Choroid plexus epithelial cell (primary cell): ENCODE measurements around the gene SNAPC2.
A peak's percentile ranks its signal among the peaks of the same experiment; 100 is the strongest.

Experiments used
- DNase-seq: peaks from one replicate; pipeline ENCODE4 v3.0.0-alpha.2; 2010; ENCODE audit warnings: low read depth
- H3K4me3 ChIP-seq: 2 replicates; pipeline ENCODE4 v1.5.1; 2011; ENCODE audit warnings: low read depth, mild to moderate bottlenecking, control low read depth, low read length, moderate library complexity
- CTCF ChIP-seq: conservative IDR thresholded peaks from 2 replicates; pipeline ENCODE4 v1.5.1; 2011; ENCODE audit warnings: low read depth, mild to moderate bottlenecking, control low read depth, inconsistent platforms, low read length, moderate library complexity

SNAPC2 gene, protein sequence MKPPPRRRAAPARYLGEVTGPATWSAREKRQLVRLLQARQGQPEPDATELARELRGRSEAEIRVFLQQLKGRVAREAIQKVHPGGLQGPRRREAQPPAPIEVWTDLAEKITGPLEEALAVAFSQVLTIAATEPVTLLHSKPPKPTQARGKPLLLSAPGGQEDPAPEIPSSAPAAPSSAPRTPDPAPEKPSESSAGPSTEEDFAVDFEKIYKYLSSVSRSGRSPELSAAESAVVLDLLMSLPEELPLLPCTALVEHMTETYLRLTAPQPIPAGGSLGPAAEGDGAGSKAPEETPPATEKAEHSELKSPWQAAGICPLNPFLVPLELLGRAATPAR

DNA sequence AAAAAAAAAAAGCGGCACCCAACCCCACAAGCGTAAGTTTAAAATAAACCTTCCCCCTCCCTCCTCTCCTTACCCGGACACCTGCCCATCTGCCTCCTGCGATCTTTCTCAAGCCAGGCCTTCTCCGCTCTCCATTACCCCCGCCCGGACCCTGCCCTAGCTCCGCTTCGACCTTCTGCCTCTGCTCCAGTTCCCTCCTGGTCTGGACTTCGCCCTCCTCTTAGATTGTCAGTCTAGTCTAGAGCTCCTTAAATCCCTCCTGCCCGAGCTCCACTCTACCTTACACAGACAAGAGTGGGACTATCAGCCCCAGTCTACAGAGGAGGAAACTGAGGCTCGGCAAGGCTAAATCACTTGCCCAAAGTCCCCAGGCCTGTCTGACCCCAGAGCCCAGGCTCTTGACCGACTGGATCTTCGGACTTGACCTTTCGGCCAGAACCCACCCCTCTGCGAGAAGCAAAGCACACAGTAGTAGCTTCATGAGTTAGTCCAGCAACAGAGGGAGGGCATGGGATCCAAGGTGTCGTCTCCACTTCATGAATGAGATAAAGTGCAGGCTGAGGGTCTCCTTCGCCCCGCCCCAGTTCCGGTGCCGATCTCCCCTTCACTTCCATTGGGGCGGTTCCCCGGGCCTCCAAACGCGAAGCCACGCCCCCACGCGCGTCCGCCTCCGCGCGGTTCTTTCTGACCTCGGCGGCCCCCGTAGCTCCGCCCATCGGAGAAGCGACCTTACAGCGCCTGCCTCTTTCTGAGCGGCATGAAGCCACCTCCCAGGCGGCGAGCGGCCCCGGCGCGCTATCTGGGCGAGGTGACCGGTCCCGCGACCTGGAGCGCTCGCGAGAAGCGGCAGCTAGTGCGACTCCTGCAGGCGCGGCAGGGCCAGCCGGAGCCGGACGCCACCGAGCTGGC, at the start of gene SNAPC2:
TSS of gene SNAPC2 (plus strand) at position 729 of the 909 bp plus-strand sequence. CDS start at position 758, 29 bp downstream.
- peak; percentile 95 for DNase-seq
- TF ChIP-seq CTCF: no peak

GRCh38 chr19:7870571-7871436, 49.3 kb upstream of the SNAPC2 start:
- H3K4me3 ChIP-seq: no peak overlapping the region
- DNase-seq: peak; percentile 47
- no peak for TF ChIP-seq CTCF

More for the DNA sequence above, at the start of gene SNAPC2:
- H3K4me3 ChIP-seq: peak within 1 kb of the TSS; percentile 80

- DNase-seq: peak; percentile 97
- H3K4me3 ChIP-seq: peak overlapping the region; percentile 52
- no peak for TF ChIP-seq CTCF
These were observed 48.5 kb upstream of the SNAPC2 start for GRCh38 chr19:7871437-7872305.

DNA sequence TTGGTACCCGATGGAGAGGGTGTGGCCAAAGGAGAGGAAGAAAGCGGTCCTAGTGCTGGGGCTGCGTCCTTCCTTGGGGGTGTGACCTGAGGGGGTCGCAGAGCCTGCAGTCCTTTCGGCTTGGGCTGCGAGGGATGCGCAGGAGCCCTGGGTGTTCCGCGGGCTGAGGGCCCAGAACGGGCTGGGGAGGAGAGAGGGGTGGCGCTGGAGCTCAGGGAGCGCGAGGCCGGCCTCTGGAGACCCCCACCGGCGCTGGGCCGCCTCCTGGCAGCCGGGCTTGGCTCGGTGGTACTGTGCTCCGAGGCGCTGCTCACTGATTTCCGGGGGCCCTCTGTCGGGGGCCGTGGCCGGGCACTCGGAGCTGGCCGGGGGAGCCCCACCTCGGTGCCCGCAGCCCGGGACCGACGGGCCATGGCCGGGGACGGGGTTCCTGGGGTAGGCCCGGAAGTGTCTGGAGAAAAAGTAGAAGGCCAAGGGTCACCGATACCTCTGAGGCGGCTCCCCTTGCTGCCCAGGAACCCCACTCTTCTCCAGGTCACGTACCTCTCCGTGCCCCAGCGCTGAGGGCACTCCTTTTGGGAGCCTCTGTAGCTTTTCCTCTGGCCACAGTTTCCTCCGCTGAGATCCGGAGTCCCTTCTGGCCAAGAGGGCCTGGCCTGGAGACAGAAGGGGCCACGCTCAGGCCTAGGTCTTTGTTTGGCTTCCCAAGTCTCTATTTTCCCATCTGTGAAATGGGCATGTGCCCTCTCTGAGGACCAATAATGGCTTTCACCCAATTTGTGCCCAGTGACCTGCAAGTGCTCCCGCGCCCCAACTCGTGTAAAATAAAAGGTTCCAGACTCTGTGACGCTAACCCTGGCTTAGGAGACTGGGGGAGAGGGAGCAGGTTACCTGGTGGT, 47.6 kb upstream of the SNAPC2 start:
- no peak overlapping the region for H3K4me3 ChIP-seq
- DNase-seq: no peak
- no peak for TF ChIP-seq CTCF

- no peak overlapping the region for H3K4me3 ChIP-seq
- TF ChIP-seq CTCF: no peak
- no peak for DNase-seq
These were observed 46.6 kb upstream of the SNAPC2 start for GRCh38 chr19:7873304-7874075.
